CD4-positive, alpha-beta T cell treated with Interleukin-10 for 1 hour (primary cell): ENCODE data around the gene SECTM1.

Experiments
- DNase-seq: peaks from one replicate; pipeline ENCODE4 v3.0.0-alpha.2; 2020

The SECTM1 gene

GRCh38 chr17:82277851-82278250, 55.7 kb downstream of the SECTM1 start:
- no peak for DNase-seq

GRCh38 chr17:82276938-82277337, 56.6 kb downstream of the SECTM1 start:
- DNase-seq: no peak

DNA sequence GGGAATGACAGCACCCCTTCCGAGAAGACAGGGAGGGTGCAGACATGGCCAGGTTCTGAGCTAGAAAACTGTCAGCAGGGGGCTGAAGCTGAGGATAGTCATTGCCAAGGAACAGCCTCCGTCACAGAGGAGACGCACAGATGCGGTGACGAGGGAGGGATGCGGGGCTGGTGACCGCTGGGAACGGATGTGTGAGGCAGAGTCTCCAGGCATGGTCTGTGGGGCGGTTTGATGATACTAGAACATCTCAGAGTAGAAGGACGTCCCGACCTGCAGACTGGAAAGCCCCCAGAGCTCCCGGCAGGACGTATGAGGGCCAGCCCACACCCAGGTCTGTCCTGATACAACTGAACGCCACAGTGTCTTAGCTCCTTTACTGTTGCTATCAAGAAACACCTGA, 58.2 kb downstream of the SECTM1 start:
- DNase-seq: no peak

- no peak for DNase-seq
These were observed 59.2 kb downstream of the SECTM1 start for GRCh38 chr17:82274134-82275020.

DNA sequence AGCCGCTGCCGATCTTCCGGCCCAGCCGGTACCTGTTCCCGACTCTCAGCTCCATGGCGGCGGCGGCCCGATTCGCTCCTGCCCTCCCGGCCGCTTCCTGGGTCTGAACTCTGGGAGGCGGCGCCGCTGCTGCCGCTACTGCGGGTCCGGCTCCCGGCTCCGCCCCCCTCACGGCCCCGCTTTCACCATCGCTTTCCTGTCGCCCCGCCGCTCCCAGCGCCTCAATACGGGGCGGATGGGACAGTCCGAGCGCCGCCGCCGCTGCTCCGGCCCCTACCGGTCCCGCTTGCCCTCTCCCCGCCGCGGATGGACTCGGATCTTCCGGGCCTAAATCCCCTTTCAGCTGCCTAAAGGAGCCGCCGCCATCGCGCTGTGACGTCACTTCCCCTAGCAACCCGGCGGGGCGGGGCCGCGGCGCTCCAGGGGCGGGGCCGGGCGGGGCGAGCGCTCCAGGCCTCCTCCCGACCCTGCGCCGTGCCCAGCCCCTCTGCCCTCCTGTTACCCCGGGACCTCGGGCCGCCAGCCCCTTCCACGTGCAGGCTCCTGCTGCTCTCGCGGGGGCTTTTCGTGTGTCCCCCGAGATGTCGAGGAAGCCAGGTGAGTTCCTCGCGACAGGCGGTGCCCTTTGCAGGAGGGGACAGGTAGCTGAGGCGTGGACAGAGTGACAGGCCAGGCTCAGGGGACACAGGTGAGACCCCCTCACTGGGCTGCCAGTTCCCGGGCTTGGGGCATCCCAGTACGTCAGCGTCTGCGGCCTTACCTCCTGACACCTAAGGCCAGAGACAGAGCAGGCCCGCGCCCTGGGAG, 60.0 kb downstream of the SECTM1 start, which contains the start of gene CSNK1D:
Gene CSNK1D (minus strand): TSS at position 374 of the 807 bp plus-strand sequence. CDS start 319 bp downstream, at position 55.
- DNase-seq: peak; percentile 92

GRCh38 chr17:82272495-82273326, 60.9 kb downstream of the SECTM1 start:
- peak; percentile 58 for DNase-seq

- no peak for DNase-seq
These were observed 62.2 kb downstream of the SECTM1 start for GRCh38 chr17:82271401-82271800.
